ENCODE measurements around the gene BAIAP2L1.

The BAIAP2L1 gene

DNA sequence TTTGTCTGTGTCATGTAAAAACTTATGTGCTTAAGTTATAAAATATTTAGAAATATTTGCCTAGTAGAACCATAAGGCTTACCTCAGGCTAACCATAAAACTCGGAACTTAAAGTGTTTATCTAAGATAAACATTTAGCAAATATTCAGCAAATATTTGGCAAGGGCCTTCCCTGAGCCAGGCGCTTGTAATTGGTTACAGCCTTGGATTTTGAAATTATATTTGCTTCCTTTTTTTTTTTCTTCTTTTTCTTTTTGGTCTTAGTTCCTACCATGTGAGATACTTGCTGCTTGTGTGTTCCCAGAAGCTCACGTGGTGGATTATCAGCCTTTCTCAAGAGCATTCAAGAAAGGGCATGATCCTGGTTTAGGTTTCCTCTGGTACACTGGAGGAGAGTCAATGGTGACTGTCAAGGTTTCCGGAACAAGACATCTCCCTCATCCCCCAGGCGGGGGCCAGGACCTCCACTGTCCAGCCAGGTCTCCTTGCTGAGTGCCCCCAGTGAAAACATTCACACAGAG is 124.6 kb downstream of the BAIAP2L1 start:
- DNase-seq (ENCODE audit: low read depth) = no peak

DNA sequence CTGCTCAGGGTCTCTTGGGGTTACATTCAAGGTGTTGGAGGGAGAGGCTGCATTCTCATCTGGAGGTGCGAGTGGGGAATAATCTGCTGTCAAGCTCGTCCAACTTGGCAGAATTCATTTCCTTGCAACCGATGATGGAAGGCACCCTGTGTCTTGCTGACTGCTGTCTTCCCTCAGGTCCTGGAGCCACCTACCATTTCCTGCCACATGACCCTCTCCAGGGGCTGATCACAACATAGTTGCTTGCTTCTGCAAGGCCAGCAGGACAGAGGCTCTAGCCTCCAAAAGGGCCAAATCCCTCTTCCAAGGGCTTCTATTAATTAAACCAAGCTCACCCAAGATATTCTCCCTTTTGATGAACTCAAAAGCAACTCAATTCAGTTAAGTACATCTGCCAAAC is 133.6 kb downstream of the BAIAP2L1 start:
- DNase-seq (ENCODE audit: low read depth) = no peak

DNA sequence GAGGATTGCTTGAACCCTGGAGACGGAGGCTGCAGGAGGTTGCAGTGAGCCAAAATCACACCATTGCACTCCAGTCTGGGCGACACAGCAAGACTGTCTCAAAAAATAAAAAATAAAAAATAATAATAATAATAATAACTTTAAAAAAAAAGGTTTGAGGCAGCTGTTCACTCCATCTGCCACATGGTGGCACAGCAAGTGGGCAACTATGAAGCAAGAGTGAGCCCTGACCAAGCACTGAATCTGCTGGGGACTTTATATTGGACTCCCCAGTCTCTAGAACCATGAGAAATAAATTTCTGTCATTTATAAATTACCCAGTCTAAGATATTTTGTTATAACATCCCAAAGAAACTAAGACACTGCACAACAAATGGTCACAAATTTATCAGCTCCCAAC is 134.1 kb downstream of the BAIAP2L1 start:
- DNase-seq (ENCODE audit: low read depth) = no peak

DNA sequence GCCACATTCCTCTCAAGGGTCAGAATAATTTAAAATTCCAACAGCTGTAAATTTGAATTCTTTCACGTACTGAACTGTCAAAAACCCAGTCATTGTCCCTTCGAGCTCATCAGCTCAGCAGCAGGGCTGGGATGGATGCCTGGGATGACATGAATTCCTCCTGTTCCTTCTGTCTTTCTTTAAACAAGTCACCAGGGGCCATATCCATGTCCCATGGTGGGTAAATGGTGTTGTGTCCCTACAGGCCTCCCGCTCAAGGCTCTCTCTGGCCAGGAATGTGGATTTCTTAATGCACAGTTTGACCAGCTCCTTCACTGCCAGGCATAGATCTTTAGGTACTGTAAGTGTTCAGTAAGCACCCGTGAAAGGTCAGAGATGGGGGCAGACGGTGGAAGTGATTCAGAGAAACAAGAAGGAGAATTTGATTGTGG is 135.0 kb downstream of the BAIAP2L1 start:
- DNase-seq (ENCODE audit: low read depth) = no peak

DNA sequence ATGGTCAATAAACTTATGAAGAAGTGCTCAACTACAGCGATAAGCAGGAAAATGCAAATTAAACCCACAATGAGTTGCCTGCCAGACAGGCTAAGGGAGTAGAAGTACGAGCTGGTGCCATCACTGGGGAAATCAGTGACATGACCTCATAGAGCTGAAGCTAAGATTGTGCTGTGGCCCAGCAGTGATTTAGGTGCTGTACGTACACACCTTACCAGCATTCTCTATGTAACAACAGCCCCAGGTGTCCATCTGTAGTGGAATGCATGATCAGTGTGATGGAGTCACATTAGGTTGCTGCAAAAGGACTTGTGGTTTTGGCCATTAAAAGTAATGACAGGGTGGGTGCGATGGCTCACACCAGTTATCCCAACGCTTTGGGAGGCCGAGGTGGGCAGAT is 143.2 kb downstream of the BAIAP2L1 start:
- no peak for DNase-seq (ENCODE audit: low read depth)

DNA sequence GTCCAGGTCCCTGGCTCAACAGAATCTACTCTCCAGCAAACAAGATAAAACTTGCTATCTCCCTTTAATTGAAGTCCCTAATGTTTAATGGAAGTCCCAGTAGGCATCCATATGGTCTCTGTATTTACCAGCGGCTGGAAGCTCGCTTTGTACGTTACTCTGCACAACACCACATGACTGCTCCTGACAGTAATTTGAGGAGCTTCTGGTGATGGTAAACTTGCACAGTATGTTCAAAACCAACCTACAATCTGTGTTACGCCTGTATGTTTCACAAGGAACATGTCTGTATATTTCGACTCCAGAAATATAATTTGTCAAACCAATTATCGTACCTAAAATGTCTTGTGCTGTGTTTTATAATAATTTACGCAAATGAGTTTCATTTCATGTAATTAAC is 144.5 kb downstream of the BAIAP2L1 start:
- DNase-seq (ENCODE audit: low read depth) = no peak

DNA sequence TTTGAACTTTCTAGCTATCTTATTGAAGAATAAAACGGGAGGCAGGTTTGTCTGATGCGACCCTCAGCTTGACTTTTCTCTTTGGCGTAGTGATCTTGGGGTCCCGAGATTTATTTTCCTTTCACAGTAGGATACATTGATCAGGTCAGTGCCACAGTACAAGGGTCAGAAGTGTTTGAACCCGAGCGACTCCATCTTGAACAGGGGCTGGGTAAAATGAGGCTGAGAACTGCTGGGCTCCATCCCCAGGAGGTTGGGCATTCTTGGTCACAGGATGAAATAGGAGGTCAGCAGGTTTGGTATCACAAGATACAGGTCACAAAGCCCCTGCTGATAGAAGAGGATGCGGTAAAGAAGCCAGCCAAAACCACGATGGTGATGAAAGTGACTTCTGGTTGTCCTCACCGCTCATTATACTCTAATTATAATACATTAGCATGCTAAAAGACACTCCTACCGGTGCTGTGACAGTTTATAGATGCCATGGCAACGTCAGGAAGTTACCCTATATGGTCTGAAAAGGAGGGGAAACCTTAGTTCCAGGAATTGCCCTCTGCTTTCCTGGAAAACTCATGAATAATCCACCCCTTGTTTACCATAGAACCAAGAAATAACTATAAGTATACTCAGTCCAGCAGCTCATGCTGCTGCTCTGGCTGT is 145.8 kb downstream of the BAIAP2L1 start:
- no peak for DNase-seq (ENCODE audit: low read depth)

DNA sequence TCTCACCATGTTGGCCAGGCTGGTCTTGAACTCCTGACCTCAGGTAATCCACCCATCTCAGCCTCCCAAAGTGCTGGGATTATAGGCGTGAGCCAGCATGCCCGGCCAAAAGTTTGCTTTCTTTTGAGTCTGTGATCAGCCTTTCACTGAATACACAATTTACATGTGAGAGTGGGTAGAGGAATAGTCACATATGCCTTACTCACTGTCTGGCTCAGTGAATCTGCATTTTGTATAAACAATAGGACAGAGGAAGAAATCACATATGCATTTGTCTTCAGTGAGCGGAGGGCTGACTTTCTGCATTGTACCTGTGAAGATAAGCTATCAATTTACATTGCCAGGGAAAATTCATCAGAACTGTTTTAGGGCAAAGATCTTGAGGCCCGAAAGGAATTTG is 146.4 kb downstream of the BAIAP2L1 start:
- DNase-seq (ENCODE audit: low read depth) = no peak

DNA sequence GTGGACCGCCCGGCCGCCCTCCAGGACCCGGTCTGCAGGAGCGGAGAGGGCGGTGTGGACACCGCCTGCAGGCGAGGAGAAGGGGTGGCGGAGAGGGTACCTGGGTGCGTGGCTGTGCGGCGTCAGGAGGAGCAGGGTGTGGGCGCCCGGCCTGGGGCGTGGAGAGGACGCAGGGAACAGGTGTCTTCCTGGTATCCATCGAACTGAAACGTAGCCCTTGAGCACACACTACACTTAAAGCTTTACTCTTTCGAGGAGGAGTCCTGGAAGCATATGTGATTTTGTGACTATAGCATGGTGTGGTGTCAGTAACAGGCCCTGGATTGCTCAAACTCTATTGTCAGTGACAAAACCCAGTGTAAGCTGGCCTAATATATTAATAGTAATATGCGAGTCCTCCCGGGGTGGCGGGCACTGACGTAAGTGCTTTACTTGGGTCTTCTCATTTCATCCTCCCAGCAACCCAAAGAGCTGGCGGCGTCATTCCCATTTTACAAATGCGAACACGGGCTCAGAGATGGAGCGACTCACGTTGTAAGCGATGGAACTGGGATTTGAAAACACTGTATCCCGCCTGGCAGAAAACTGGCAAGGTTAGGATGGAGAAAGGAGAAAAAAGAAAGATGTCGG is 148.3 kb downstream of the BAIAP2L1 start:
- DNase-seq (ENCODE audit: low read depth) = no peak

DNA sequence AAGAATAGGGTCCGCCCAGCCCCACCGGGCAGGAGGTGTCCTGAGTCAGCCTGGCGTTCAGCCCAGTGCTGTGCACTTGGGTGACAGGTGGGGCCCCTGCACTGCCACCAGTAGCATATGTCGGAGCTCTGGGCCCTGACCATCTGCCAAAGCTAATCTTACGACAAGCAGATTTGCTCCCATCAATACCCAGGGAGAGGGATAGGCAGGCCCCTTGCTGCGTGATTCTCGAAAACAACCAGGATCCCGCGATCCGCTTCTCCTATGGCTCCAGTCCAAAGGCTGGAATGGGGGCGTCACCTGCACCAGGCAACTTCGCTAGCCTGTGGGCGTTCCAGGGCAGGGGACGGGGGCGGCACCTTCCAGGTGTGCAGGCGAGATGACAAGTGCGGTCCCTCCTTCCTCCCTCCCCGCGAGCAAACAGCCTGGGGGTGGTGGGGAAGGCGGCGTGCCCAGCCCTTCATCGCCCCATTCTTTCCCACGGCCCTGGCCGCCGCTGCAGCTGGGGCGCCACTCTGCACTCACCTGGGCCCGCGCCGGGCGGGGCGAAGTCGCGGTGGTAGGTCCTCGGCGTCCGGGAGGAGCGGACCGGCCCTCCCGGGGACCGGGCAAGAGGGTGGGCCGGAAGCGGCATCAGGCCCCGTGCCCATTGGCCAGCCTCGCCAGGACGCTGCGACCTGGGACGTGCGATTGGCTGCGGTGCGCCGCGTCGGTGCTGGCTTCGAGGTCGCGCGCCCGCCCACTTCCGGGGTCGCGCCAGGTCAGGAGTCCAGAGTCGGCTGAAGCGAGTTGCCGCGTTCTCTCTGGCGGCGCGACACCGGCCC is 149.1 kb downstream of the BAIAP2L1 start, which contains the start of gene TECPR1:
Gene TECPR1, minus strand, starts transcription at position 632 of the 824 bp plus-strand sequence. CDS start 6,086 bp downstream, outside the sequence.
- DNase-seq (ENCODE audit: low read depth) = no peak

DNA sequence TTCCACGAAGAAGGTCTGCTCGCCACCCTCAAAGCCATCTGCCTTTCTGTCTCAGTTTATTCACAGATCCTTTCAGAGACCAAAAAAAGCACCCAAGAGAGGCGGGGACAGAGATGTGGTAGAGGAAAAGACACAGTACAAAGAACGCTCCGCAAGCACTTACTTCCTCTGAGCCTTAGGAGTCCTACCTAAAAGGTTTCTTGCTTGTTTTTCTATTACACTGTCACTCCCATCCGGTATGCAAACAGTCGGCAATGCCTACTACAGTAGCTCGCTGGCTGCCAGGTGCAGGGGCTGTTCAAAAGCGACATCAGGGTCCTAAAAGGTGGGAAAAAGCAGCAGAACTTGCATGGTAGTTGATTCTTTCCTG is 149.7 kb downstream of the BAIAP2L1 start:
- DNase-seq (ENCODE audit: low read depth) = no peak

DNA sequence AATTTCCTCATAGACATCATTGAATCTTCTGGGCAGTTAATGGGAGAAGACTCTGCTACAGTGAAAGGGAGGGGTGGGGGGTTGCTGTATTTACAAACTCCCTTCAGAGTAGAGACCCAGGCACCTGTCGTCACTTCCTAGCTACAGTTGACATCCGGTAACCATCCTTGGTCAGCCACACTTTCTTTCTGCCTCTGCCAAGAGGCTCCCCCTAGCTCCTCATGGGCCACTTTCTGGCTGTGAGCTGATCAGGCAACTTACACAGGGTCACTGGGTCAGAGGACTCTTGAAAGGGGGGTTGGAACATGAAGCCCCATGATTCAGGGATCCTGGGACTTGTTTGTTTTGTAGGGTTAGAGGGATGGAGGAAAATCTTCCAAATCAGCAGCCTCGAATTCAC is 150.1 kb downstream of the BAIAP2L1 start:
- DNase-seq (ENCODE audit: low read depth) = no peak

DNA sequence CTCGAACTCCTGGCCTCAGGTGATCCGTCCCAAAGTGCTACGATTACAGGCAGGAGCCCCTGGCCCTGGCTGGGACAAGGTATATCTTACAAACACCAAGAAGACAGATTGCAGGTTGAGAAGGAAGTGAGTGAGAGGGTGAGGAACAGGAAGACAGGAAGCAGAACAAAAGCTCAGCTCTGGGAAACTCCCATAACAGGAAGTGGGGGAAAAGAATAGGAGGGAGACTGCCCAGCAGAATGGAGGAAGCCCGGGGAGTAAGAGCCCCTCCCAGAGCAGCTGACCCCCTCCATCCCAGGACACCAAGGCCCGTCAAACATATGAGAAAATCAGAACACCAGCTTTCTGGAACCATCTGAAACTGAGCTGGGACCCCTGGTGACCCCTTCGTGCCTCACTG is 151.8 kb downstream of the BAIAP2L1 start:
- DNase-seq (ENCODE audit: low read depth) = no peak

DNA sequence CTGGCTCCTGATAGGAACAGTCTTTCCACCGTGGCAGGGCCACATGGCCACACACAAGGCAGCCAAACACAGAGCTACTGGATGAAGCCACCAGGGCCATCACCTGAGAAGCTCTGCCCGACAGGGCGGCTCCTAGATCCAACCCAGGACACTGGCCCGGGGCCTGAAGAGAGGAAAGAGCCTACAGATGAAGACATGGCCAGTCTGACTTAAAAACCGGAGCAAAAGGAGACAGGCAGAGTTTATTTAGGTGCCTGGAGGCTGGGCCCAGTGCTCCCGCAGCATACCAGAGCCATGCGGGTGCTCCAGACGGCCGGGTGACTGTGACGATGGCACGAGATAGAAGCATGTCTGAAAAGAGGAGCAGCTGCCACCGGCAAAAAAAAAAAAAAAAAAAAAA is 152.7 kb downstream of the BAIAP2L1 start:
- no peak for DNase-seq (ENCODE audit: low read depth)

DNA sequence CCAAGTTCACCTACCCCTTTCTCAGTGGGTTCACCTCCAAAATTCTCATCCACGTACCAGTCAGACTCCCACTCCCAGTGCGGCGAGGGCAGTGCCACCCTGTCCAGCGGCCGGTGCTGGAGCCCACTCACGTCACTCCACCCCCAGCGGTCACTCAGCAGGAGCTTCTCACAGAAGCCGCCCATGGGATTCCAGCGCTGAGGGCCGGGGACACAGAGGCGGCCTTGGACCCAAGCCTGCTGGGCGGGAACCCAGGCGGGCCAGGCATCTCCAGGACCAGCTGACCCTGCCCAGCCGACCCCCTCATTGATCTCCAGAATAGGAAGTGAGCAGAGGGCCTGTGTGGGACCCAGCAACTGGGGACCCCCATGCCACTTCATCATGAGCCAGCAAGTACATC is 156.0 kb downstream of the BAIAP2L1 start:
- DNase-seq (ENCODE audit: low read depth) = no peak

DNA sequence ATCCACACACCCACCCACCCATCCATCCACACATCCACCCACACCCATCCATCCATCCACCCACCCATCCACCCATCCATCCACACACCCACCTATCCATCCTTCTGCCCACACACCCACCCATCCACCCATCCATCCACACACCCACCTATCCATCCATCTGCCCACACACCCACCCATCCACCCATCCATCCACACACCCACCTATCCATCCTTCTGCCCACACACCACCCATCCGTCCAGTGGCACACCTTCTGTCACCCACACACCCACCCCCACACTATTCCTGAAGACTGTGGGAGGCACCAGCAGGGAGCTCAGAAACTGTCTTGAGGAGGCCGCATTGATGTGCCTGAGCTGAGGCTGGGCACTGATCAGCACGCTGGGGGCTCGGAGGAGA is 158.0 kb downstream of the BAIAP2L1 start:
- DNase-seq (ENCODE audit: low read depth) = no peak

DNA sequence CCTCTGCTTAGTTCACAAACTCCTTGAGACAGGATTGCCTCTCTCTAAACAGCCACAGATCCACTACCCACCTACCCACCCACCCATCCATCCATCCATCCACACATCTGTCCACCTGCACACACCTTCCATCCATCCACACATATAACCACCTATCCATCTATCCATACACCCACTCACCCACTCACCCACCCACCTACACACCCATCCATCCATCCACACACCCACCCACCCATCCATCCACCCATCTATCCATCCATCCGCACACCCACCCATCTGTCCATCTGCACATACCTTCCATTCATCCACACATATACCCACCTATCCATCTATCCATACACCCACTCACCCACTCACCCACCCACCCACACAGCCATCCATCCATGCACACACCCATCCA is 158.5 kb downstream of the BAIAP2L1 start:
- no peak for DNase-seq (ENCODE audit: low read depth)

DNA sequence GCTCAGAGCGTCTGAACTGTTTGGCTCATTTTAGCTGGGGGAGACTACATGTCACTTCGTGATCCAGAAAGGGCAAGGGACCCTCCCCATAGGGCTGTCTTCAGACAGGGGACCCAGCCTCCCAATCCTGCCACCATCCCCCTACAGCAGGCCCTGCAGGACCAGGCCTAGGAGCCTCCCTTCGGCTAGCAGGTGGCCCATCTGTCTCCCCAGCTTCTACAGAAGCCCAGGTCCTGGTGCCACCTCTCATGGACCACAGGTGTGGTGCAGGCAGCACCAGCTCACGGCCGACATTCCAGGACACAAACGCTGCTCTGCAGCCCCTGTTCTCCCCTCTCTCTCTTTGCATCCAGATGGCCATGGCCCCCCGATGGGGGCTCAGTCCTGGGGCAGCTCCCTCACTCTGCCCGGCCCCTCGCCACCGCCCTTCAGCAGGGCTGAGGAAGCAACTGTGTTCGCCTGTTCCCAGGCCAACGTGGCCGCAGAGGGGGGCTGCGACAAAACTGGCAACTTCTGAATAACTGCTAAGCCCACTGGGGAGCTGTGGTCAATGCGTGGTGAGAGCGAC is 159.1 kb downstream of the BAIAP2L1 start:
- DNase-seq (ENCODE audit: low read depth) = no peak

Data from non-pigmented ciliary epithelial cell (primary cell).